WTC11 (cell line): ENCODE data around the gene NFS1.

Source experiments
- CTCF ChIP-seq: fragments of 200-600 bp; IDR thresholded peaks from 2 replicates; pipeline ENCODE4 v1.8.0; 2022; ENCODE audit warnings: antibody characterized with exemption
- E2F1 ChIP-seq: sonication (generic); formaldehyde crosslinking; IDR thresholded peaks from 2 replicates; pipeline ENCODE4 v1.8.0; 2022; ENCODE audit warnings: mild to moderate bottlenecking, missing genetic modification reagents
- ETV6 ChIP-seq: sonication (generic); formaldehyde crosslinking; IDR thresholded peaks from 2 replicates; pipeline ENCODE4 v1.8.1; 2022; ENCODE audit warnings: mild to moderate bottlenecking, missing genetic modification reagents
- FOXJ3 ChIP-seq: sonication (generic); formaldehyde crosslinking; IDR thresholded peaks from 2 replicates; pipeline ENCODE4 v1.9.0; 2021; ENCODE audit warnings: missing genetic modification reagents, mild to moderate bottlenecking, borderline replicate concordance
- FOXK1 ChIP-seq: sonication (generic); formaldehyde crosslinking; IDR thresholded peaks from 2 replicates; pipeline ENCODE4 v1.8.0; 2022; ENCODE audit warnings: mild to moderate bottlenecking, moderate library complexity, missing genetic modification reagents
- GTF2I ChIP-seq: fragments of 250-450 bp; sonication (Bioruptor Pico); conservative IDR thresholded peaks from 2 replicates; pipeline ENCODE4 v1.4.0; 2021; ENCODE audit warnings: mild to moderate bottlenecking
- JUN ChIP-seq: sonication (generic); formaldehyde crosslinking; IDR thresholded peaks from 2 replicates; pipeline ENCODE4 v1.8.0; 2023; ENCODE audit warnings: mild to moderate bottlenecking, missing genetic modification reagents
- MLX ChIP-seq: sonication (generic); formaldehyde crosslinking; IDR thresholded peaks from 2 replicates; pipeline ENCODE4 v1.8.1; 2023; ENCODE audit warnings: mild to moderate bottlenecking, missing genetic modification reagents, moderate library complexity
- MXD4 ChIP-seq: fragments of 250-450 bp; sonication (Bioruptor Pico); IDR thresholded peaks from 2 replicates; pipeline ENCODE4 v1.8.0; 2021; ENCODE audit warnings: mild to moderate bottlenecking, moderate library complexity, borderline replicate concordance
- NFE2L1 ChIP-seq: sonication (generic); formaldehyde crosslinking; IDR thresholded peaks from 2 replicates; pipeline ENCODE4 v1.8.1; 2023; ENCODE audit warnings: missing genetic modification reagents
- NR2C2 ChIP-seq: sonication (generic); formaldehyde crosslinking; IDR thresholded peaks from 2 replicates; pipeline ENCODE4 v1.8.0; 2022; ENCODE audit warnings: mild to moderate bottlenecking, missing genetic modification reagents
- TEAD4 ChIP-seq: sonication (generic); formaldehyde crosslinking; IDR thresholded peaks from 2 replicates; pipeline ENCODE4 v1.8.0; 2022; ENCODE audit warnings: mild to moderate bottlenecking, missing genetic modification reagents
- ZNF232 ChIP-seq: sonication (generic); formaldehyde crosslinking; IDR thresholded peaks from 2 replicates; pipeline ENCODE4 v1.8.0; 2022; ENCODE audit warnings: mild to moderate bottlenecking, missing genetic modification reagents
- TF ChIP-seq, protein P1 (sequence below): sonication (generic); formaldehyde crosslinking; IDR thresholded peaks from 2 replicates; pipeline ENCODE4 v1.8.0; 2022; ENCODE audit warnings: mild to moderate bottlenecking, missing genetic modification reagents

DNA sequence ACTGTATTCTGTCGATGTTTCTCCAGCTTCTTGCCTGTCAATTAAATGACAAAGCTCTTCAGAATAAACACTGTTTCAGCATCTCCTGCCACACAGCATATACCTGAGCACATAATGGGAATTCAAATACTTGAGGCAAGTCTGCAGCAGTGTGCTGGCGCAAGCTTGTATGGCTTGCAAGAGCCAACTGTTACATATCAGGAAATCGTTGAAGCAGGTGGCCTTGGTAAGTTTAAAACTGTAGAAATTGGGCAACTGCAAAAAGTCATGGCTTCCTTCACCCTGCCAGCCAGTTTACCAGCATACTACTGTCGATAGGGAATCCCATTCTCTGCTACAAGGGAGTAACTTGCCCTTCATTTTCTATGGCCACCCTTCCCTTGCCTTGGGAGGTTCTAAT, 57.4 kb downstream of the NFS1 start:
- TF ChIP-seq GTF2I (CRISPR knock-in tag) (no peak), CTCF (no peak), NFE2L1 (no peak), JUN (no peak), MXD4 (CRISPR knock-in tag) (no peak), ETV6 (no peak), FOXK1 (CRISPR knock-in tag) (no peak), NR2C2 (CRISPR knock-in tag) (no peak), TEAD4 (CRISPR knock-in tag) (no peak), FOXJ3 (no peak), MLX (CRISPR knock-in tag) (no peak), ZNF232 (CRISPR knock-in tag) (no peak), E2F1 (CRISPR knock-in tag) (no peak)
- TF ChIP-seq, protein P1, sequence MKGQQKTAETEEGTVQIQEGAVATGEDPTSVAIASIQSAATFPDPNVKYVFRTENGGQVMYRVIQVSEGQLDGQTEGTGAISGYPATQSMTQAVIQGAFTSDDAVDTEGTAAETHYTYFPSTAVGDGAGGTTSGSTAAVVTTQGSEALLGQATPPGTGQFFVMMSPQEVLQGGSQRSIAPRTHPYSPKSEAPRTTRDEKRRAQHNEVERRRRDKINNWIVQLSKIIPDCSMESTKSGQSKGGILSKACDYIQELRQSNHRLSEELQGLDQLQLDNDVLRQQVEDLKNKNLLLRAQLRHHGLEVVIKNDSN (CRISPR knock-in tag), result no peak
